ENCODE data around the gene NHLH1. TPM values are rescaled to one million over a fixed set of nuclear protein-coding genes. Genes with fewer than 3 reads are reported as not detected.
A peak's percentile ranks its signal among the peaks of the same experiment; 100 is the strongest.

NHLH1 gene
- total and polyA plus RNA-seq, 2 donors (not counting 3 experiments of a cell fraction or from before 2014, with no cell fraction given): 0.46 TPM

- Histone ChIP-seq H3K4me1 (ENCODE audit: control insufficient read depth, extremely low read depth, insufficient read depth, low read length) (peaks cover 13% of the 10 kb centered on the region), H4K20me1 (replicated peaks; ENCODE audit: control insufficient read depth, extremely low read depth, insufficient read depth, low read length) (no peaks in the 10 kb centered on the region), H3K79me2 (ENCODE audit: control insufficient read depth, insufficient read depth, low read length) (no peaks in the 10 kb centered on the region), H3K9ac (replicated peaks; ENCODE audit: extremely low read depth, insufficient read depth, low read length) (no peak overlapping the region), H3K4me2 (ENCODE audit: insufficient read depth, low read length) (no peak overlapping the region), H3K27me3 (ENCODE audit: control insufficient read depth in 2 of 2, insufficient read depth in 2 of 2, low read length in 2 of 2) (peaks cover 73 to 82% of the 10 kb centered on the region in 2 experiments), H3K9me3 (replicated peaks; ENCODE audit: control insufficient read depth, insufficient read depth, low read length) (no peaks in the 10 kb centered on the region), H3K27ac (ENCODE audit: insufficient read depth, low read depth, low read length) (no peak overlapping the region), H3K9me1 (replicated peaks; ENCODE audit: control insufficient read depth, extremely low read depth, insufficient read depth, low read length) (no peaks in the 10 kb centered on the region), H3K4me3 (replicated peaks in 1 of 3; ENCODE audit: insufficient read depth in 1 of 3, low read depth in 1 of 3, low read length in 3 of 3) (no peak overlapping the region), H2AFZ (ENCODE audit: low read depth, low read length) (no peak overlapping the region), H3K36me3 (ENCODE audit: control insufficient read depth in 2 of 2, extremely low read depth in 1 of 2, insufficient read depth in 2 of 2, low read length in 2 of 2) (no peaks in the 10 kb centered on the region)
- ChIA-PET CTCF (interaction anchor here (0.9 kb wide), 1 partner anchor 9 kb away, joined by 3 read pairs; no protein-coding TSS in a partner anchor), POLR2A (no interaction called here)
- intact Hi-C loops (cut with micrococcal nuclease) (no loop called here), dilution Hi-C loops (cut with MboI; ENCODE audit: extremely low pct_ligation_motif_present, low sequenced_read_pairs) (no loop called here)
- FAIRE-seq (peak; percentile 97), DNase-seq (ENCODE audit: low read depth, low spot score) (peak; percentile 37)
- TF ChIP-seq POLR2A (IDR thresholded peaks at IDR 0.05; ENCODE audit: low read depth, low read length) (no peak), GATA2 (IDR thresholded peaks at IDR 0.05; ENCODE audit: insufficient read depth, insufficient read length, low read depth, low read length) (peak; percentile 79), POLR2AphosphoS5 (IDR thresholded peaks at IDR 0.05; ENCODE audit: insufficient read depth, low read depth, low read length) (peak; percentile 86), CTCF (IDR thresholded peaks at IDR 0.05; ENCODE audit: extremely low read depth in 1 of 2, insufficient read depth in 1 of 2, low read depth in 1 of 2, low read length in 2 of 2) (no peak)
- BruUV-seq (replicated peaks): no TSS peak
These were observed 36.4 kb downstream of the NHLH1 start for GRCh38 chr1:160403244-160403643.

GRCh38 chr1:160404094-160404493 is 37.2 kb downstream of the NHLH1 start:
- Histone ChIP-seq H3K27me3 (ENCODE audit: control insufficient read depth in 2 of 2, insufficient read depth in 2 of 2, low read length in 2 of 2) (peaks cover 72 to 81% of the 10 kb centered on the region in 2 experiments), H3K79me2 (ENCODE audit: control insufficient read depth, insufficient read depth, low read length) (no peaks in the 10 kb centered on the region), H3K9me1 (replicated peaks; ENCODE audit: control insufficient read depth, extremely low read depth, insufficient read depth, low read length) (no peaks in the 10 kb centered on the region), H3K9me3 (replicated peaks; ENCODE audit: control insufficient read depth, insufficient read depth, low read length) (no peaks in the 10 kb centered on the region), H3K27ac (ENCODE audit: insufficient read depth, low read depth, low read length) (no peak overlapping the region), H3K4me3 (replicated peaks in 1 of 3; ENCODE audit: insufficient read depth in 1 of 3, low read depth in 1 of 3, low read length in 3 of 3) (no peak overlapping the region), H2AFZ (ENCODE audit: low read depth, low read length) (no peak overlapping the region), H3K4me2 (ENCODE audit: insufficient read depth, low read length) (no peak overlapping the region), H3K9ac (replicated peaks; ENCODE audit: extremely low read depth, insufficient read depth, low read length) (no peak overlapping the region), H3K36me3 (ENCODE audit: control insufficient read depth in 2 of 2, extremely low read depth in 1 of 2, insufficient read depth in 2 of 2, low read length in 2 of 2) (no peaks in the 10 kb centered on the region), H3K4me1 (ENCODE audit: control insufficient read depth, extremely low read depth, insufficient read depth, low read length) (peaks cover 13% of the 10 kb centered on the region), H4K20me1 (replicated peaks; ENCODE audit: control insufficient read depth, extremely low read depth, insufficient read depth, low read length) (no peaks in the 10 kb centered on the region)
- no peak for TF ChIP-seq EZH2 (IDR thresholded peaks at IDR 0.05; ENCODE audit: borderline replicate concordance, low read depth, low read length, severe bottlenecking)
- no peak for TF ChIP-seq POLR2A (IDR thresholded peaks at IDR 0.05; ENCODE audit: low read depth, low read length)
- TF ChIP-seq MAX (IDR thresholded peaks at IDR 0.05; ENCODE audit: insufficient read depth, insufficient read length): no peak
- no peak for TF ChIP-seq MYC (IDR thresholded peaks at IDR 0.05; ENCODE audit: low read depth, low read length)
- no peak for TF ChIP-seq JUN (IDR thresholded peaks at IDR 0.05; ENCODE audit: borderline replicate concordance, insufficient read depth, insufficient read length, low read depth)
- DNase-seq (ENCODE audit: low read depth, low spot score) (no peak), FAIRE-seq (no peak)
- ChIA-PET CTCF (no interaction called here), POLR2A (no interaction called here)
- BruUV-seq (replicated peaks): no TSS peak
- intact Hi-C loops (cut with micrococcal nuclease): no loop called here
- dilution Hi-C loops (cut with MboI; ENCODE audit: extremely low pct_ligation_motif_present, low sequenced_read_pairs): no loop called here

Measured in endothelial cell of umbilical vein (primary cell).